GM11168 (cell line): ENCODE results near the gene CCDC60.

Source experiments
- in situ Hi-C: fragments of 300-500 bp; cut with MboI; formaldehyde crosslinking; loops from one replicate; pipeline ENCODE4 v1.12.0; 2022; ENCODE audit warnings: low sequenced_read_pairs; ENCODE audit not compliant: unreplicated experiment

Gene CCDC60

DNA sequence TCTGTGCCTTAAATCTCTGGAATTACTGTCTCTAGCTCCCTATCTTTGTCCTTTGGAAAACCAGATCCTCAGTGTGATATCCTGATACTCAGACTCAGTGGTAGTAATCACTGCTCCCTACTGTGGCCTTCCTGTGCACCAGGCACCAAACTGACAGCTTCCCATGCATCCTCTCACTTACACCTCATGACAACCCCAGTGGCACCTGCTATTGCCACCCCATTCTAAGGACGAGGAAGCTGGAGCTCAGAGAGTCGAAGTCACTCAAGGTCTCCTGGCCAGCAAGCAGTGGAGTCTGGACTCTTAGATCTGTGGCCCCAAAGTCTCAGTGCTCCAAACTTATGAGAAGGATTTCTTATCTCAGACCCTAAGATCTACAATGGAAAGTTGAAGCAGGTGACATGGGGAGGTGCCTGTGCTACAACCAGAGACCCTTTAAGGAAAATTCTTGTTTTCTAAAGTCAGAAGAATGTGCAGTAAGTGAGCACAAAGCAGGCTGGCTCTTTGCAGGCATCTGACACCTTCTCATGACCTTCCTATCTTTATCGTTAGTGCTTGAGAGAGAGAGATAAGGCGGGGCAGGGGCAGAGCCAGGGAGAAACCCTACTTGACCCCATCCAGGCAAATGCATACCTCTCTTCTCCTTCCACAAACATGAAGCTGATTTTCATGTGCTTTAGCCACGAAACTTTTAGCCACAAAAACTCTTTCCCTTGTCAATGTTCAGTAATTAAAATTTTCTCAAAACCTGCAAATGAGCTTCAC, 47.1 kb downstream of the CCDC60 start:
- in situ Hi-C loops = no loop called here

- in situ Hi-C loops = no loop called here
Observed at GRCh38 chr12:119383206-119383605, 48.7 kb downstream of the CCDC60 start.

- in situ Hi-C loops = no loop called here
Observed at GRCh38 chr12:119384340-119384739, 49.8 kb downstream of the CCDC60 start.

DNA sequence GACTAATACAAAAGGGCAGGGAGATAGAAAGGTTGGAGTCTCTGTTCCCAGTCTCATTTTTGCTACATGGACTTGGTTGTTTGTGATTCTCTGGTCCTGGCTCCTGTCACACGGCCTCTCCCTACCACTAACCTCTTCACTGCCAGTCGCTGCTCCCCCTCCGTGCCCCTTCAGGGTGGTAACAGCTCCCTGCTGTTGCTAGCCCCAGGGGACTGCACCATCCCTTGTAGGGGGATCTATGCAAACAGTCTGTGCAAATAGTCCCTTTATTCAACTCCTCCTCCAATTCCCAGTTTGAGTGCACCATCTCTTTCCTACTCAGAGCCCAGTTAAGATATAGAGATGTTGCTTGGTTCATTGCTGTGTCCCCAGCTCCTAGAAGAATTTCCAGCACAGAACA, 51.1 kb downstream of the CCDC60 start:
- in situ Hi-C loops = no loop called here

DNA sequence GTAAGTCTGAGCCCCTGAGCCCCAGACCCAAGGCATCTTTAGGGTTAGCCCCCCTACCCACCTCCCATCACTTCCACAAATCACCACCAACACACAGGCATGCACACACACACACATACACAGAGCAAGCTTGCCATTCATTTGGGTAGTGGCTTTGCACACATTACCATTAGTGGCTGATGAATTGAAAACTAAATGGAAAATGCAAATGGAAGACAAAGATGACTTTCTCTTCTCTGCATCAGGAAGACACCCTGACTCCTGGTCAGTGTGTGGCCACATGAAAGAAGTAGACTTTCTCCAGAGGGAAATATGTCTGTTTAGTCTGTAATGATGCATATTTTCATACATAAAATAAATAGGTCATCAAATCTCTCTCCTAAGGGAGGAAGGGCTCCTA, 55.2 kb downstream of the CCDC60 start:
- in situ Hi-C loops = no loop called here

DNA sequence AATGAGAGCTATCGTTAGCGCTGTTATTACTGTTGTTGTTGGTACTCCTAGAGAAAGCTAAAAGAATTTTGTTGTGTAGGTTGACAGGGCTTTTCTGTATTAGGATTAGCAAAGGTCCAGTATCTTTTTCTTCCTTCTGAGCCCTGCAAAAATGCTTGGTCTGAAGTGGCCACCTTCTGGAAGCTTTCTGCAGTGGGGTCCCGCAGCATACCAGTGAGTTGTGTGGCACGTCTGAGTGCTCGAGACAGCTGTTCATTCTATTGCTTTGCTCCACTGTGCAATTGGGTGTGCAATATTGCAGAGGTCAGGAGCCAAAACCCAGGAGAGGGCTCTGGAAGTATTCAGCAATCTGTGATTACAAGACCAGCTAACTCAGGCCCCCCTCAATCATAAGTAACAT, 57.1 kb downstream of the CCDC60 start:
- in situ Hi-C loops = no loop called here

DNA sequence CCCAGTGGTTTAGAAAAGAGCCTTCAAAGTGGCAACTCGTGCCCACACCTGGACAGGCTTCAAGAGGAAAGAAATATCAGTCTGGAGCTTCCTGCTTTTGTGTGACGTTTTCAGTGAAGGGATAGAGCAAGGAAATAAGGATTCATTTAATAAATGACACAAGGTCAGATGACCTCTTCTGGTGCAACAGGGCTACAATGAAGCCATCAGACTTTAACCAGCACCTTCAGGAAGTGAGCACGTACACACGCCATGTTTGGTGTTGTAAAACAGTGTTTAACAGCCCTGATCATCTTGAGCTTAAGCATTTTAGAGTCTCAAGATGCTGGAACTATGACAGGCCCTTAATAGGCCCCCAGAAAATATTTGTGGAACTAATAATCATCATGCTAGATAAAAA, 59.1 kb downstream of the CCDC60 start:
- in situ Hi-C loops = no loop called here

- in situ Hi-C loops = no loop called here
Observed at GRCh38 chr12:119397540-119397939, 63.0 kb downstream of the CCDC60 start.

DNA sequence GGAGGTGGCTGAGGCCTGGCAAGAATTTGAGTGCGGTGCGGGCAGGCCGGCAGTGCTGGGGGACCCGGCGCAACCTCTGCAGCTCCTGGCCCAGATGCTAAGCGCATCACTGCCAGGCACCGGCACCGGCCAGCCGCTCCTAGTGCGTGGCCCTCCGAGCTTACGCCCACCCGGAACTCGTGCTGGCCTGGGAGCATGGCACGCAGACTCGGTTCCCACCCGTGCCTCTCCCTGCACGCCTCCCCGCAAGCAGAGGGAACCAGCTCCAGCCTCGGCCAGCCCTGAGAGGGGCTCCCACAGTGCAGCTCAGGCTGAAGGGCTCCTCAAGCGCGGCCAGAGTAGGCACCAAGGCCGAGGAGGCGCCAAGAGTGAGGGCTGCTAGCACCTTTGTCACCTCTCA, 63.7 kb downstream of the CCDC60 start:
- in situ Hi-C loops = no loop called here

DNA sequence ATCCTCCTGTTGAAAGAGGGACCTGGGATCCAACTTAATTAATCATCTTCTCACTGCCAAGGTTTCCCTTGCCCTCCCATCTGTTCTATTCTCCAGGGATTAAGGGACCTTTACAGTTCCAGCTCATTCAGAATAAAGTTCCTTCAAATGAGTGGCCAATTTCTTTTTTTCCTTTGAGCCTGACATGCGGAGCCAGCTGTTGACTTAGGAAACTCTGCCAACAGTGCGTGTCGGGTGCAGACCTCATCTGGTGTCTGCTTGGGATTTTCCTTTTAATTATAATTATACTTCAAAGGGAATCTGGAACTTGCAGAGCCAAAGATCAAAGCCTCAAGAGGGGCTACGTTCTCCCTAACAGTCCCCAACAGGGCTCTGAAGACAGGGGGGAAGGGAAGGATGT, 64.8 kb downstream of the CCDC60 start:
- in situ Hi-C loops = no loop called here

GRCh38 chr12:119406308-119406707, 71.8 kb downstream of the CCDC60 start:
- in situ Hi-C loops = loop anchor here (25.0 kb wide), 1 partner anchor 294 kb away; no protein-coding TSS in a partner anchor

GRCh38 chr12:119406811-119407210, 72.3 kb downstream of the CCDC60 start:
- in situ Hi-C loops = loop anchor here (25.0 kb wide), 1 partner anchor 295 kb away; no protein-coding TSS in a partner anchor

- in situ Hi-C loops = loop anchor here (25.0 kb wide), 1 partner anchor 297 kb away; no protein-coding TSS in a partner anchor
Observed at GRCh38 chr12:119409043-119409442, 74.5 kb downstream of the CCDC60 start.

- in situ Hi-C loops = loop anchor here (25.0 kb wide), 1 partner anchor 298 kb away; no protein-coding TSS in a partner anchor
Observed at GRCh38 chr12:119410396-119410795, 75.9 kb downstream of the CCDC60 start.

DNA sequence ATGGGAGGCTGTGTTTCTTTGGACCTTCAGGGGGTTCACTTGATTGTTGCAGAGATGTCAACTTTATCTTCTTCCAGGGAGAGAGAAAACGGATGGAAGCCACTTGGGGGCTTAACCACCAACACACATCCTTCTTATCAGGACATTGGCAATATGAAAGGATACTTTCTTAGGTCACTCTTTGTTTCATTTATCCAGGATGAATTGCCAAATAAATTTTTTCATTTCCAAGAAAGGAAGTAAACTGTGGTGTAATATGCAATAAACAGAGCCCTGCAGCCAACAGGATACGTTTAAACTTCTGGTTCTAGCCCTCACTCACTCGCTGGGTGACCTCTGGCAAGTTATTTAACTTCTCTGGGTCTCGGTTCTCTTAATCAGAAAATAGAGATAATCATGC, 77.8 kb downstream of the CCDC60 start:
- in situ Hi-C loops = loop anchor here (25.0 kb wide), 1 partner anchor 300 kb away; no protein-coding TSS in a partner anchor

DNA sequence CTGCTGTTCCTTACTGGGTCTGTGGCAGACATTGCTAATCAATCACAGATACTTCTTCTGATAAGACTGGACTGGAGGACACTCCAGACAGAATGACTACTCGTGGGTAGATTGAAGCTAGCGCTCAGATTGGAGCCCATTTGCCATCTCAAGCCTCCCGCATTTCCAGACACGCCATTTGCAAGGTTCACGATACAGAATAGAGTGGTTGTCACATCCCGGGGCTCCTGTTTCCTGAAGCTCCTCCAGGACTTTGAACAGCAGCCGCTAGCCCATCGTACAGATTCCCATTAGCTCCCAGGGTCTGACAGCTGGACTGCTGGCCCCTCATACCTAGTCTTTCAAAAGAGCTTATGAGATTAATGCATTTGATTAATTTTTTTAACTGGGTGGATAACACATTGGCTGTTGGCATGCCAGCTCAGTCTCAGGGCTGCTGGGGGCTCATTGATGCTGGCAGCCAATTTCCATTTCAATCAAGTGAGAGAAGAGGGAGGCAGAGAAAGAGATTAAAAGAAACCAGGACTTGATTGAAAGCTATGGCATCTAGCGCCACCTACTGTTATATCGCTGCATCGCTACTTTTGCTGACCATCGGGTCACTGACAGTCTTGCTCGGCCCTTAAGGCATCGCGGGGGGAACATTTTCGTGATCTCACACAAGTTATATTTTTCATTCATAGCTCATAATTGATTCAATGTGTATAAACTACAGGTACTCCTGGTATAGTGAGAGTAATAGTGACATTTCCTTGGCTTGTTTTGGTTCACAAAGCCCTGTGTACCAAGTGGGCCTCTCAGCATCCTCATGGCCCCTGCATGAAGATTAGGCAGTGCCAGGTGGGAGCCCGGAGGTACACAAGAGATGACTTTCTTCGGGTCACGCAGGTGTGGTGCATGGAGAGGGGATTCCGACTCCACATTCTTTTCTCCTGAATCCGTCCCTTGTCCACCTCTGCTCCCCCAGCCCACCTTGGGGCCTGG, 78.6 kb downstream of the CCDC60 start:
- in situ Hi-C loops = loop anchor here (25.0 kb wide), 1 partner anchor 301 kb away; no protein-coding TSS in a partner anchor

GRCh38 chr12:119415714-119416113, 81.2 kb downstream of the CCDC60 start:
- in situ Hi-C loops = loop anchor here (25.0 kb wide), 1 partner anchor 303 kb away; no protein-coding TSS in a partner anchor

DNA sequence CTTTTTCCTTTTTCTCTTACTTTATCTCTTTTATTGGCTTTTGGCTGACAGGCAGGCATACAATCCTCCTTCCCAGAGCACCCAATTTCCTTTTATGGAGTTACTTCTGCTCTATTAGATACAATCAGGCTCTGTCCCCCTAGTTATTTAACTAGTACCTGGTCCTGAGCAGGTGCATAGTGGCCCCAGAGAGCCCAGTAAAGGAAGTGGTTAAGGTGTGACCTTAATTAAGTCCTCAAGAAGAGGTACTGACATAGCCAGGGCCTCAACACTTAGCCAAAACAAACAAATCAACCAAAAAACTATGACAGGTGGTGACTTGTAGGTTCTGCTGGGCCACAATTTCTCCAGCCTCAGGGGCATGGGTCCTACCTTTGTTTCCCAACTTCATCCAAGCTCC, 82.9 kb downstream of the CCDC60 start:
- in situ Hi-C loops = loop anchor here (25.0 kb wide), 1 partner anchor 305 kb away; no protein-coding TSS in a partner anchor

DNA sequence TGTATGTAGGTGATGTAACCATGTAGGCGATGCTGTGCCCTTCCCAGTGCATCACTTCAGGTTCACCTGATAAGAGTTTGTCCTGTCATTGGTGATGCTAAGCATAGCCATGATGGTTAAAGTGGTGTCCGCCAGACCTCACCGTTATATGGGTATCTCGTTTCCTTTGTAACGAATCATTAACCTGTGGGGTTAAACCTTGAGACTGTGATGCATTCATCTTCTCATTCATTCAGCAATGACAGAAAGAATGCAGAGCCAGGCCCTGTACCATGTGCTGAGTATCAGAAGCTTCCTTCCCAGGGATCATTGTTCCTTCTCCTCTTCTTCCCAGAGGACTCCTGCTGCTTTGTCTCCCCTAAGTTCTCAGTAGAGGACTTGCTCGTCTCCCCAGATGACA, 84.9 kb downstream of the CCDC60 start:
- in situ Hi-C loops = loop anchor here (25.0 kb wide), 1 partner anchor 307 kb away; no protein-coding TSS in a partner anchor

- in situ Hi-C loops = loop anchor here (25.0 kb wide), 1 partner anchor 311 kb away; no protein-coding TSS in a partner anchor
Observed at GRCh38 chr12:119423285-119423684, 88.8 kb downstream of the CCDC60 start.
